A549 (cell line): ENCODE results near the gene CHPT1. TPM values are rescaled to one million over a fixed set of nuclear protein-coding genes. Genes with fewer than 3 reads are reported as not detected.
A peak's percentile ranks its signal among the peaks of the same experiment; 100 is the strongest.

Source experiments
- ATAC-seq, 2 experiments: fragments of 200-7000 bp in 1 of 2; fragments of >200 bp in 1 of 2; cut with Nextera tagmentation in 1 of 2; cut with Tn5 transposase in 1 of 2; 3 replicates each; pipeline versions ENCODE4 v1.8.0 to v1.9.1; 2018 to 2020; ENCODE audit warnings: mild to moderate bottlenecking in 1 of 2, moderate library complexity in 1 of 2
- CTCF ChIA-PET: fragments of 300-600 bp; sonication (Branson Sonifier 250); formaldehyde crosslinking; extraction: SDS; loops from one replicate; lab custom pipeline; 2021; ENCODE audit warnings: antibody characterized with exemption, inconsistent platforms; lab: Yijun Ruan, JAX
- POLR2A ChIA-PET: fragments of 350-600 bp; formaldehyde crosslinking; extraction: SDS; loops from one replicate; lab custom pipeline; 2021; ENCODE audit warnings: antibody characterized with exemption, inconsistent platforms; lab: Yijun Ruan, JAX
- DNase-seq, 2 experiments: peaks; one replicate each; pipeline versions ENCODE4 v3.0.0 to v3.0.0-alpha.2; 2011 to 2016; ENCODE audit warnings: low read depth in 1 of 2, low spot score in 1 of 2
- FAIRE-seq: peaks from 2 replicates; lab custom pipeline; 2011; peaks lifted over from hg19 to GRCh38; lab: Jason Lieb, UNC
- H3K27ac ChIP-seq, 2 experiments: fragments of >200 bp; sonication (Bioruptor Twin); formaldehyde crosslinking; 3 replicates each; pipeline ENCODE4 v1.5.1; 2016 to 2017
- H3K4me1 ChIP-seq: fragments of >200 bp; sonication (Bioruptor Twin); formaldehyde crosslinking; 3 replicates; pipeline ENCODE4 v1.6.1; 2016
- H3K4me2 ChIP-seq: fragments of >200 bp; sonication (Bioruptor Twin); formaldehyde crosslinking; 3 replicates; pipeline ENCODE4 v1.6.1; 2016
- H3K4me3 ChIP-seq: fragments of >200 bp; sonication (Bioruptor Twin); formaldehyde crosslinking; 3 replicates; pipeline ENCODE4 v1.5.1; 2016
- H3K9me3 ChIP-seq: fragments of >200 bp; sonication (Bioruptor Twin); formaldehyde crosslinking; 3 replicates; pipeline ENCODE4 v1.6.1; 2016
- BCL3 ChIP-seq: fragments of >200 bp; sonication (Bioruptor Twin); formaldehyde crosslinking; IDR thresholded peaks from 3 replicates; pipeline ENCODE4 v1.6.1; 2016
- BHLHE40 ChIP-seq: IDR thresholded peaks from 2 replicates; pipeline ENCODE4 v1.6.1; 2012; ENCODE audit warnings: low read depth, low read length, inconsistent platforms
- CBX8 ChIP-seq: fragments of 200-600 bp; sonication (generic); IDR thresholded peaks from 2 replicates; pipeline ENCODE4 v1.6.1; 2016
- EHMT2 ChIP-seq: fragments of 200-600 bp; sonication (generic); IDR thresholded peaks from 2 replicates; pipeline ENCODE4 v1.6.1; 2016; ENCODE audit warnings: antibody characterized with exemption, low read depth, mild to moderate bottlenecking, moderate library complexity
- FOSL2 ChIP-seq, 2 experiments: fragments of 450-650 bp in 1 of 2; fragments of >200 bp in 1 of 2; sonication (Bioruptor Twin) in 1 of 2; formaldehyde crosslinking; IDR thresholded peaks; 2 replicates each; pipeline versions ENCODE4 v1.5.0 to v1.6.1; 2016 to 2020; ENCODE audit warnings: mild to moderate bottlenecking in 1 of 2, moderate library complexity in 1 of 2
- HMGXB4 ChIP-seq: fragments of 250-450 bp; sonication (Bioruptor Pico); IDR thresholded peaks from 2 replicates; pipeline ENCODE4 v1.5.0; 2021; ENCODE audit warnings: mild to moderate bottlenecking, moderate library complexity, borderline replicate concordance
- HOXB13 ChIP-seq: fragments of 250-450 bp; sonication (Bioruptor Pico); IDR thresholded peaks from 2 replicates; pipeline ENCODE4 v1.5.0; 2020; ENCODE audit warnings: low read depth, mild to moderate bottlenecking, moderate library complexity
- JUN ChIP-seq, 2 experiments: fragments of >200 bp; sonication (Bioruptor Twin); formaldehyde crosslinking; IDR thresholded peaks; 2 replicates in 1 of 2; 3 replicates in 1 of 2; pipeline ENCODE4 v1.6.1; 2016 to 2017
- KDM1A ChIP-seq: fragments of 200-600 bp; sonication (generic); IDR thresholded peaks from 2 replicates; pipeline ENCODE4 v1.6.1; 2016; ENCODE audit warnings: low read depth, mild to moderate bottlenecking
- MAX ChIP-seq: IDR thresholded peaks from 2 replicates; pipeline ENCODE4 v1.6.1; 2012
- MYC ChIP-seq: IDR thresholded peaks from 2 replicates; pipeline ENCODE4 v1.6.1; 2012; ENCODE audit warnings: mild to moderate bottlenecking, inconsistent platforms, low read length, improper control_type of control experiment, borderline replicate concordance
- NPAS2 ChIP-seq: fragments of 250-450 bp; sonication (Bioruptor Pico); IDR thresholded peaks from 2 replicates; pipeline ENCODE4 v1.8.0; 2022; ENCODE audit warnings: mild to moderate bottlenecking, moderate library complexity, borderline replicate concordance
- NR3C1 ChIP-seq: fragments of >200 bp; sonication (Bioruptor Twin); formaldehyde crosslinking; IDR thresholded peaks from 3 replicates; pipeline ENCODE4 v1.6.1; 2017
- POLR2A ChIP-seq: IDR thresholded peaks from 2 replicates; pipeline ENCODE4 v1.6.1; 2012; ENCODE audit warnings: mild to moderate bottlenecking, low read length
- RAD21 ChIP-seq, 2 experiments: fragments of >200 bp in 1 of 2; sonication (Bioruptor Twin) in 1 of 2; formaldehyde crosslinking in 1 of 2; IDR thresholded peaks in 1 of 2; conservative IDR thresholded peaks in 1 of 2; 2 replicates in 1 of 2; 3 replicates in 1 of 2; pipeline ENCODE4 v1.6.1; 2012 to 2018; ENCODE audit warnings: inconsistent platforms in 1 of 2
- TFCP2L1 ChIP-seq: fragments of 250-450 bp; sonication (Bioruptor Pico); IDR thresholded peaks from 2 replicates; pipeline ENCODE4 v1.5.0; 2021; ENCODE audit warnings: mild to moderate bottlenecking
- ZC3H11A ChIP-seq: fragments of 450-650 bp; IDR thresholded peaks from 2 replicates; pipeline ENCODE4 v1.6.1; 2014; ENCODE audit warnings: antibody characterized with exemption, mild to moderate bottlenecking
- ZFP36 ChIP-seq: fragments of 450-650 bp; IDR thresholded peaks from 2 replicates; pipeline ENCODE4 v1.6.1; 2014; ENCODE audit warnings: borderline replicate concordance; ENCODE audit not compliant: partially characterized antibody
- WGBS: methylation state at CpG from one replicate; pipeline ENCODE4 v1.1.6; 2017; ENCODE audit errors: missing lambda C conversion rate; 5-methylcytosine and 5-hydroxymethylcytosine counted together
- polyA plus RNA-seq, 4 experiments: library from polyadenylated mRNA; depleted of rRNA in 3 of 4; stranded (reverse); fragments of >200 nt; fragmentation: RNase III in 1 of 4; extraction: RNeasy Plus Mini Kit Qiagen cat#74134 plus additional on column Dnase treatment in 1 of 4; gene quantifications; 2 replicates in 3 of 4; 3 replicates in 1 of 4; pipeline ENCODE4 v1.2.3, GENCODE V29; 2011 to 2017
- TF ChIP-seq, protein P1 (sequence below): fragments of >200 bp; sonication (Bioruptor Twin); formaldehyde crosslinking; IDR thresholded peaks from 2 replicates; pipeline ENCODE4 v1.6.1; 2016
- TF ChIP-seq, protein P2 (sequence below): fragments of 200-600 bp; sonication (generic); IDR thresholded peaks from 2 replicates; pipeline ENCODE4 v1.6.1; 2016; ENCODE audit warnings: antibody characterized with exemption, mild to moderate bottlenecking, moderate library complexity

The CHPT1 gene
- polyA plus RNA-seq, 2 of the 4 experiments (the other 2 are of a cell fraction) = 52.0 to 102 TPM

- FAIRE-seq (no peak), ATAC-seq (no peak), DNase-seq (no peak)
- Histone ChIP-seq H3K4me3 (no peak overlapping the region), H3K9me3 (no peaks in the 10 kb centered on the region), H3K4me1 (peaks cover 5% of the 10 kb centered on the region; the same call in 2 of the 3 replicates), H3K27ac (no peak overlapping the region), H3K4me2 (no peak overlapping the region)
- TF ChIP-seq CBX8 (no peak), ZFP36 (no peak), HMGXB4 (CRISPR knock-in tag) (no peak), HOXB13 (CRISPR knock-in tag) (no peak)
- TF ChIP-seq, protein P1, sequence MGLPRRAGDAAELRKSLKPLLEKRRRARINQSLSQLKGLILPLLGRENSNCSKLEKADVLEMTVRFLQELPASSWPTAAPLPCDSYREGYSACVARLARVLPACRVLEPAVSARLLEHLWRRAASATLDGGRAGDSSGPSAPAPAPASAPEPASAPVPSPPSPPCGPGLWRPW = no peak
- ChIA-PET CTCF (no interaction called here), POLR2A (no interaction called here)
- 93% methylated on average over 4 of the region's 4 CpGs for WGBS
These were observed 12.8 kb downstream of the CHPT1 start for GRCh38 chr12:101710288-101710687.

DNA sequence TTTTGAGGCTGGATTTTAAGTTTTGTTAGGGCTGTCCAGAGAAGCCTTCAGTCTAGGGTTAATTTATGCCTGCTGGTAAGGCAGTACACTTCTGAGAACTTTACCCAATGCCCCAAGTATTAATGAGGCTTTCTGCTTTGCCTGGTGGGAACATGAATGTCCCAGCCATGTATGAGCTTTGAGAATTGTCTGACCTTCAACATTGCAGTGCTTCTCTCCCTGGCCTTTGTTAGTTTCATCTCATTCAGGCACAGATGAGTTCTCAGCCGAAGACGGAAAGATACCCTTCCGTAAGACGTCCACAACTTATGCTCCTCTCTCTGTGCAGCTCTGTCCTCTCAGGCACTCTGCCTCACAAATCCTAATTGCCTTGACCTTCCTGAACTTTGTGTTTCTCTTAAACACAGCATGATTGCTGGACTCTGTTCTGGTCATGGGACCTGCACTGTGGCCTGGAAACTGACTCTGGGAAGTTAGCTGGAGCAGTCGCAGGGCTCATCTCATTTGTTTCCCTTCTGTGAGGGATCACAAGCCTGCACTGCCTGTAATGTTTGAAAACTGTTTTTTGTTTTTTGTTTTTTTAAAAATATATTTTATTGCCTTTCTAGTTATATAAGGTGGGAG is 15.7 kb downstream of the CHPT1 start:
- ATAC-seq (peak; percentile 39 to 49; a peak in 3 of 6 replicates), FAIRE-seq (no peak), DNase-seq (no peak)
- WGBS = 90% methylated on average over 5 of the region's 5 CpGs
- CTCF ChIA-PET = interaction anchor here (1.1 kb wide), 1 partner anchor 34 kb away, joined by 4 read pairs; no protein-coding TSS in a partner anchor
- TF ChIP-seq ZC3H11A (no peak), MYC (no peak), FOSL2 (IDR thresholded peaks at IDR 0.05) (no peak), FOSL2 (CRISPR knock-in tag; IDR thresholded peaks at IDR 0.05) (no peak), NR3C1 (no peak), BHLHE40 (no peak)
- TF ChIP-seq, protein P2, sequence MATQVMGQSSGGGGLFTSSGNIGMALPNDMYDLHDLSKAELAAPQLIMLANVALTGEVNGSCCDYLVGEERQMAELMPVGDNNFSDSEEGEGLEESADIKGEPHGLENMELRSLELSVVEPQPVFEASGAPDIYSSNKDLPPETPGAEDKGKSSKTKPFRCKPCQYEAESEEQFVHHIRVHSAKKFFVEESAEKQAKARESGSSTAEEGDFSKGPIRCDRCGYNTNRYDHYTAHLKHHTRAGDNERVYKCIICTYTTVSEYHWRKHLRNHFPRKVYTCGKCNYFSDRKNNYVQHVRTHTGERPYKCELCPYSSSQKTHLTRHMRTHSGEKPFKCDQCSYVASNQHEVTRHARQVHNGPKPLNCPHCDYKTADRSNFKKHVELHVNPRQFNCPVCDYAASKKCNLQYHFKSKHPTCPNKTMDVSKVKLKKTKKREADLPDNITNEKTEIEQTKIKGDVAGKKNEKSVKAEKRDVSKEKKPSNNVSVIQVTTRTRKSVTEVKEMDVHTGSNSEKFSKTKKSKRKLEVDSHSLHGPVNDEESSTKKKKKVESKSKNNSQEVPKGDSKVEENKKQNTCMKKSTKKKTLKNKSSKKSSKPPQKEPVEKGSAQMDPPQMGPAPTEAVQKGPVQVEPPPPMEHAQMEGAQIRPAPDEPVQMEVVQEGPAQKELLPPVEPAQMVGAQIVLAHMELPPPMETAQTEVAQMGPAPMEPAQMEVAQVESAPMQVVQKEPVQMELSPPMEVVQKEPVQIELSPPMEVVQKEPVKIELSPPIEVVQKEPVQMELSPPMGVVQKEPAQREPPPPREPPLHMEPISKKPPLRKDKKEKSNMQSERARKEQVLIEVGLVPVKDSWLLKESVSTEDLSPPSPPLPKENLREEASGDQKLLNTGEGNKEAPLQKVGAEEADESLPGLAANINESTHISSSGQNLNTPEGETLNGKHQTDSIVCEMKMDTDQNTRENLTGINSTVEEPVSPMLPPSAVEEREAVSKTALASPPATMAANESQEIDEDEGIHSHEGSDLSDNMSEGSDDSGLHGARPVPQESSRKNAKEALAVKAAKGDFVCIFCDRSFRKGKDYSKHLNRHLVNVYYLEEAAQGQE = no peak
- Histone ChIP-seq H3K9me3 (no peaks in the 10 kb centered on the region), H3K27ac (no peak overlapping the region), H3K4me2 (no peak overlapping the region), H3K4me1 (peaks cover 5% of the 10 kb centered on the region; the same call in 1 of the 3 replicates), H3K4me3 (no peak overlapping the region)
- POLR2A ChIA-PET = no interaction called here

DNA sequence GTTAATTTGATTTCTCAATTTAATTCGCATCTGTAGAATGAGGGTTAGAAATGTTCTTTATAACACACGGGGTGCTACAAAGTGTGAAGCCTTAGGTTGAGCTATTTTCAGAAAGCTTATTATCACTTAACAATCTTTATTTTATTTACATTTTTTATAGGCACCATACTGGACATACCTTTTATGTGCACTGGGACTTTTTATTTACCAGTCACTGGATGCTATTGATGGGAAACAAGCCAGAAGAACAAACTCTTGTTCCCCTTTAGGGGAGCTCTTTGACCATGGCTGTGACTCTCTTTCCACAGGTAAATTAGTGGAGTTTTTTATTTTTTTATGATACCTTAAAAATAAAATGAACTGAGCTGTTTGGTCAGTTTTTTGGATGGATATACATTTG is 16.5 kb downstream of the CHPT1 start:
- DNase-seq (no peak), ATAC-seq (no peak), FAIRE-seq (no peak)
- H3K9me3 ChIP-seq = no peaks in the 10 kb centered on the region
- H3K27ac ChIP-seq = no peak overlapping the region
- ChIA-PET POLR2A (no interaction called here), CTCF (interaction anchor here (1.0 to 1.1 kb wide), 2 partner anchors 14 to 33 kb away, joined by 3 to 4 read pairs; no protein-coding TSS in a partner anchor)
- H3K4me1 ChIP-seq = peaks cover 5% of the 10 kb centered on the region; the same call in 1 of the 3 replicates
- H3K4me2 ChIP-seq = no peak overlapping the region
- no peak overlapping the region for H3K4me3 ChIP-seq
- WGBS = 91% methylated on average over 2 of the region's 2 CpGs
- no peak for TF ChIP-seq JUN (IDR thresholded peaks at IDR 0.05)
- TF ChIP-seq TFCP2L1 (CRISPR knock-in tag) = no peak
- no peak for TF ChIP-seq NPAS2
- no peak for TF ChIP-seq RAD21 (conservative IDR thresholded peaks at IDR 0.05 in 1 of 2, IDR thresholded peaks at IDR 0.05 in 1 of 2)
- no peak for TF ChIP-seq MAX
- no peak for TF ChIP-seq KDM1A
- TF ChIP-seq, protein P2 = no peak
- TF ChIP-seq BCL3 = no peak
- TF ChIP-seq EHMT2 = no peak
- TF ChIP-seq POLR2A = no peak
